Subcutaneous adipose tissue (tissue), 4 donors: ENCODE measurements around the gene ITSN1. TPM values are rescaled to one million over a fixed set of nuclear protein-coding genes. Genes with fewer than 3 reads are reported as not detected.

Source experiments
- total RNA-seq, 4 donors: library from RNA; depleted of rRNA; stranded (reverse); fragments of >200 nt; gene quantifications; one replicate each; pipeline ENCODE4 v1.1.0, GENCODE V29; 2016
- TF ChIP-seq, protein P1 (sequence below): fragments of 450-650 bp; IDR thresholded peaks from one replicate; pipeline ENCODE4 v1.5.1; 2016; ENCODE audit warnings: low read depth, mild to moderate bottlenecking, control low read depth, antibody characterized with exemption, moderate library complexity

Gene ITSN1
- total RNA-seq, 4 donors from 2014 or later = 110 to 241 (median 116) TPM

DNA sequence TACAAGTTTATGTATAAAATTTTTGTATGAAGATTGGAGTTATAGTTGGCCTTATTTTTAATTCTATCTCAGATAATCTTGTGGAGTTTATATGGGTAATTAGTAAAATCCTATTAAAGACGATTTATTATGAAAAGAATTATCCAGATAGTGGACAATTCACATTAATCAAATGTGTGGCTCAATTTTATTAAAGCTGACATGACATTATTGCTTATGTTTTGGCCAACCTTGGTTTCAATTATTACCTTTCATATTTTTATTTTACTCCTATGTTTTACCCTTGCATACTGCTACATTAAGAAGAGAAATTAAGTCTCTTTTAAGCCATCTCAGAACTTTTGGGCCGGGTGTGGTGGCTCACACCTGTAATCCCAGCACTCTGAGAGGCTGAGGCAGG is 110.0 kb downstream of the ITSN1 start:
- TF ChIP-seq, protein P1, sequence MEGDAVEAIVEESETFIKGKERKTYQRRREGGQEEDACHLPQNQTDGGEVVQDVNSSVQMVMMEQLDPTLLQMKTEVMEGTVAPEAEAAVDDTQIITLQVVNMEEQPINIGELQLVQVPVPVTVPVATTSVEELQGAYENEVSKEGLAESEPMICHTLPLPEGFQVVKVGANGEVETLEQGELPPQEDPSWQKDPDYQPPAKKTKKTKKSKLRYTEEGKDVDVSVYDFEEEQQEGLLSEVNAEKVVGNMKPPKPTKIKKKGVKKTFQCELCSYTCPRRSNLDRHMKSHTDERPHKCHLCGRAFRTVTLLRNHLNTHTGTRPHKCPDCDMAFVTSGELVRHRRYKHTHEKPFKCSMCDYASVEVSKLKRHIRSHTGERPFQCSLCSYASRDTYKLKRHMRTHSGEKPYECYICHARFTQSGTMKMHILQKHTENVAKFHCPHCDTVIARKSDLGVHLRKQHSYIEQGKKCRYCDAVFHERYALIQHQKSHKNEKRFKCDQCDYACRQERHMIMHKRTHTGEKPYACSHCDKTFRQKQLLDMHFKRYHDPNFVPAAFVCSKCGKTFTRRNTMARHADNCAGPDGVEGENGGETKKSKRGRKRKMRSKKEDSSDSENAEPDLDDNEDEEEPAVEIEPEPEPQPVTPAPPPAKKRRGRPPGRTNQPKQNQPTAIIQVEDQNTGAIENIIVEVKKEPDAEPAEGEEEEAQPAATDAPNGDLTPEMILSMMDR = no peak

DNA sequence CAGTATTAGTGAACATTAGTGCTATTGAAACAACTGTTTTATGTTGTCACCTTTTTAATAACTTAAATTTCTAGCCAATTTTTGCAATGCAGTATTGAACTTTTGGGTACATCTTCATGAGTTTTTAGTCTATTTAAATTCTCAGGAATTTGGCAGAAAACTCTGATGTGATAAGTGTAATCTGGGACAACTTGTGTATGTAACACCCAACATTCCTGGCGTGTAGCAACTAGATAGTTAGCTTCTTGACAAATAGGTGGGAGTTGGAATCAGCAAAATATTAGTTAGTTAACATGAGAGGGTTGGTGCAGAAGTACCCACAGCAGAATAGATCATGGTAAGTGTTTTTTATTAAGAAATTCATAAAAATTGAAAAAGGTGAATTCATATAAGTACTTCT is 111.6 kb downstream of the ITSN1 start:
- TF ChIP-seq, protein P1 = no peak

DNA sequence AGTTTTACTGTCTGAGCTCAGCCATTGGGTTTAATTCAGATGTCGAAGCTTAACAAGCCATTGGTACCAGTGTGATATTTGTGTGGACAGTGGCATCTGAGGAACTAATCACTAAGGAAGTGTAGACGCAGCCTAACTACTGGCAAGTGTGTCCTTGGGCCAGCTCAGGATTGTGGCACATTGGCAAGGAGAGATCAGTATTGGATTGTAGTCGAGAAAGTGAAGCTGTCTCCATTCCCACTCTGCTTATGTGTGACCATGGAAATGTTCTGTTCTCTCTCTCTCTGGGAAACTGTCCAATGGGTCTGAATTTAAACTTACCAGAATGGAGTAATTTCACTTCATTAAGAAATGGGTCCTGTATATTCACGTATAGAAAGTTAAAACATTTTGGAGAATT is 112.2 kb downstream of the ITSN1 start:
- TF ChIP-seq, protein P1 = no peak

DNA sequence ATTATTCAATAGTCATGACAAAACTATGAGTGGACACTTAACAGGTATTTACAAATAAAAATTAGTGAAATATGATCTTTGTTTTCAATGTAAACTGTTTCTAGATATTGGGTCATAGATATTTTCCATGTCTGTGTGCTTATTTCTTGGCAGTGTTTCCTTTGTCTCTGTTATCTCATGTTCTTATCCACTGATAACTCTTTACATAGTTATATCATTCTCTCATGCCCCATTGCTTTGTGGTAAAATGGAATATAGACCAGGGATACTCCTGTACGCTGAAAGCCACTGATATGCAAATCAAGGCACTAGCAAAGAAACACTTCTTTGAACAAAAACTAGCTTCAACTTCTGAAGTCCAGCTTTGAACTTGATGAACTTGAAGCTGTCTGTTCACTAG is 113.1 kb downstream of the ITSN1 start:
- TF ChIP-seq, protein P1 = no peak

DNA sequence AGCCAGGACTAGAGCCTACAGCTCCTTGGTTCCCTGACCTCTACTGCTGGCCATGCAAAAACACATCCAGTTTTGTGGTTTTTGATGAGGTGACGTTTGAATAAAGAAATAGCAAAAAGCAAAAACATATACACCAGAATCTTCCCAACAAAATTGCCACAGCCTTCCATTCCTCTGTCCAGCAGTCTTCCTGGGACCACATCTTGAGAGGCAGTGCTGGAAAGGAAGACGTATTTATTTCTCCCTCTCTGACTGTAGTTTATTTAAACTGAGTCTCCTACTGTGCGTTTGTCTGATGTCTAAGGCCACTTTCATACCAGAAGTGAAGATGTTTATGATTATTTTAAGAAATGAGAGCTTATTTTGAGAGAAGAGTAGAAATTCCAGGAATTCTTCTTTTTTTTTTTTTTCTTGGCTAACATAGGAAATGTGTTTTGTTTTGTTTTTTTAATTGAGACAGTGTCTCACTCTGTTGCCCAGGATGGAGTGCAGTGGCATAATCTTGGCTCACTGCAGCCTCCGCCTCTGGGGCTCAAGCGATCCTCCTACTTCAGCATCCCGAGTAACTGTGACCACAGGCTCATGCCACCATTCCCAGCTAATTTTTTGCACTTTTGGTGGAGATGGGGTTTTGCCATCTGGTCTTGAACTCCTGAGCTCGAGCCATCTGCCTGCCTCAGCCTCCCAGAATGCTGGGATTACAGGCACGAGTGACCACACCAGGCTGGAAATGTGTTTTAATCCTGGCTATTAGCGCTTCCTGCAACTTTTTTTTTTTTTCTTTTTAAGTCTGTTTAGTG is 118.5 kb downstream of the ITSN1 start:
- TF ChIP-seq, protein P1 = no peak

DNA sequence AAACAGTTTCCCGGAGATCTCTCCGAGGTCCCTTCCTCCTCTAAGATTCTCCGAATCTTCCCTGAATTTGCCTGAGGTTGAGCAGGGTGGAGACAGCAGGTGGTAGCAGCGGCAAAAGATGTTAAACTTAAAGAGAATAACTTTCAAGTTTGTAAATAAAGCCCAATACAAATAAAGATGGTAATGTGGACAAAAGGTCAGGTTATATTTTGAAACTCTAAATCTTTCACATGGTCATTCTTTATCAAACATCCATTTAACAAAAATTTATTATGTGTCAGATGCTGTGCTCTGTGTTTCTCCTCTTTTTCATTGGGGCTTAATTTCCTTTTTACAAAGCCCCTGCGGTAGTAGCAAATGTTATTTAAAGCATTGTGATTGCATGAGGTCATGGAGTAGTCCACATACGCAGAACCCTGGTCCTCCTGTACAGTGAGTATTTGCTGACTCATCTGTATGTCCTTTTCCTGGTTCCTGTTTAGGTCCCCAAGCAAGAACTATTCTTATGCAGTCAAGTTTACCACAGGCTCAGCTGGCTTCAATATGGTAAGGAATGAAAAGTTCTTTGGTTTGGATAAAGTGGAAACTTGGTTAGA is 119.2 kb downstream of the ITSN1 start:
- TF ChIP-seq, protein P1 = no peak

DNA sequence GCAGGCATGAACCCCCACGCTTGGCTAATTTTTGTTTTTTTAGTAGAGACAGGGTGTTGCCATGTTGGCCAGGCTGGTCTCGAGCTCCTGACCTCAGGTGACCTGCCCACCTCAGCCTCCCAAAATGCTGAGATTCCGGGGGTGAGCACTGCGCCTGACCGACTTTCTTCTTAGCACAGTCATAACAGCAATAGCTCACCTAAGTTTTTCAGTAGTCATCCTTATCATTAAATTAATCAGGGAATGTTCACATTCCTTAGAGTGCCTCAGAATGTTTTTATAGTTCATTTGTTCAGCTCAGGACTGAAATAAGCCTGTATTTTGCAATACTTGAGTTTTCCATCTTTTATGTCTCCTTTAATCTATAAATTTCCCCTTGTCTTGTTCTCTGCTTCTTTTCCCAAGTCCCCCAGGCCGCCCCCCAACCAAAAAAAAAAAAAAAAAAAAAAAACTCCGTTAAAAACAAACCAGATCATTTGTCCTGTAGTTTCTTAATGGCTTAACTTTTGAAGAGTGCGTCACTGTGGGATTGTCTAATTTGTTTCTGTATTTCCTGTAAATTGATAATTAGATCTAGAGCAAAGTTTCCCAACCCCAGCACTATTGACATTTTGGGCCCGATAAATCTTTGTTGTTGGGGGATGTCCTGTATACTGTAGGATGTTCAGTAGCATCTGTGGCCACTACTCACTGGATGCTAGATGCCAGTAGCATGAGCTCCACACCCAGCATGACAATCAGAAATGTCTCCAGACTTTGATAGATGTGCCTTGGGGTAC is 120.7 kb downstream of the ITSN1 start:
- TF ChIP-seq, protein P1 = no peak
